SK-N-SH (cell line): ENCODE measurements around the gene HLA-DQA1.

Source experiments
- JUND ChIP-seq: IDR thresholded peaks from 2 replicates; pipeline ENCODE4 v1.4.0; 2012
- RCOR1 ChIP-seq: fragments of 150-350 bp; IDR thresholded peaks from 2 replicates; pipeline ENCODE4 v1.6.1; 2017; ENCODE audit warnings: antibody characterized with exemption, low read length
- TAF1 ChIP-seq: IDR thresholded peaks from 2 replicates; pipeline ENCODE4 v1.6.1; 2012; ENCODE audit warnings: low read depth, mild to moderate bottlenecking, low read length, moderate library complexity, borderline replicate concordance
- TF ChIP-seq, protein P1 (sequence below): fragments of 200-600 bp; sonication (generic); IDR thresholded peaks from 2 replicates; pipeline ENCODE4 v1.6.1; 2017; ENCODE audit warnings: antibody characterized with exemption, mild to moderate bottlenecking, moderate library complexity

DNA sequence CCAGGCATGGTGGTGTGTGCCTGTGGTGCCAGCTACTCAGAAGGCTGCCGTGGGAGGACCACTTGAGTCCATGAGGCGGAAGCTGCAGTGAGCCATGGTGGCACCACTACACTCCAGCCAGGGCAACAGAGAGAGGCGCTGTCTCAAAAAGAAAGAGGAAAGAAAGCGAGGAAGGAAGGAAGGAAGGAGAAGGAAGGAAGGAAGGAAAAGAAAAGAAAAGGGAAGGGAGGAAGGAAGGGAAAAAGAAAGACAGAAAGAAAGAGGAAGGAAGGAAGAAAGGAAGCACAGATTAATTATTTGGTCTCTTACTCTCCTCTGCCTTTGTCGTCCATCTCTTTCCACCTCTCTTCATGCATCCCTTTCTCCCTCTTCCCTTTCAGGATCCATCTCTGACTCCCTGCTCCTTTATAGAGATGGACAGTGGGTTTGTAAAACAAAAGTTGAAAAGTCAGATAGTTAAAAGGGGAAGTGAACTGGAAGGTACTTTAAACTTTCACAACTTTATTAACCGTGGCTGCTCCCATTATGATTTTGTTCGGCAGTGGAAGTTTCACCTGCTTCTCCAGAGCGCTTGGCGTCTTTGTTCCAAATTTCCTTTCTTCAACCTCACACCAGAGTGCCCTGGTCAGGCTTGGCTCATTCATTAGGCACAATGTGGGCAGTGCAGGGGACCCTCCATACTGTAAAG is 1.5 kb downstream of the HLA-DQA1 start:
- TF ChIP-seq, protein P1, sequence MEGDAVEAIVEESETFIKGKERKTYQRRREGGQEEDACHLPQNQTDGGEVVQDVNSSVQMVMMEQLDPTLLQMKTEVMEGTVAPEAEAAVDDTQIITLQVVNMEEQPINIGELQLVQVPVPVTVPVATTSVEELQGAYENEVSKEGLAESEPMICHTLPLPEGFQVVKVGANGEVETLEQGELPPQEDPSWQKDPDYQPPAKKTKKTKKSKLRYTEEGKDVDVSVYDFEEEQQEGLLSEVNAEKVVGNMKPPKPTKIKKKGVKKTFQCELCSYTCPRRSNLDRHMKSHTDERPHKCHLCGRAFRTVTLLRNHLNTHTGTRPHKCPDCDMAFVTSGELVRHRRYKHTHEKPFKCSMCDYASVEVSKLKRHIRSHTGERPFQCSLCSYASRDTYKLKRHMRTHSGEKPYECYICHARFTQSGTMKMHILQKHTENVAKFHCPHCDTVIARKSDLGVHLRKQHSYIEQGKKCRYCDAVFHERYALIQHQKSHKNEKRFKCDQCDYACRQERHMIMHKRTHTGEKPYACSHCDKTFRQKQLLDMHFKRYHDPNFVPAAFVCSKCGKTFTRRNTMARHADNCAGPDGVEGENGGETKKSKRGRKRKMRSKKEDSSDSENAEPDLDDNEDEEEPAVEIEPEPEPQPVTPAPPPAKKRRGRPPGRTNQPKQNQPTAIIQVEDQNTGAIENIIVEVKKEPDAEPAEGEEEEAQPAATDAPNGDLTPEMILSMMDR, result no peak
- no peak for TF ChIP-seq JUND
- TF ChIP-seq TAF1, result no peak
- TF ChIP-seq RCOR1, result no peak
